Activated CD4-positive, CD25-positive, alpha-beta regulatory T cell treated with anti-CD3 and anti-CD28 coated beads, Interleukin-2, amount 50 U/mL, for 24 hours (primary cell): ENCODE results near the gene LHX3.

Source experiments
- ATAC-seq, 2 donors: fragments of 150-1000 bp; cut with Tn5 transposase; one replicate each; pipeline ENCODE4 v1.10.0; 2021; ENCODE audit warnings: mild to moderate bottlenecking in 1 of 2, moderate library complexity in 1 of 2

Gene LHX3

GRCh38 chr9:136174779-136175615, 29.9 kb downstream of the LHX3 start:
- no peak for ATAC-seq

DNA sequence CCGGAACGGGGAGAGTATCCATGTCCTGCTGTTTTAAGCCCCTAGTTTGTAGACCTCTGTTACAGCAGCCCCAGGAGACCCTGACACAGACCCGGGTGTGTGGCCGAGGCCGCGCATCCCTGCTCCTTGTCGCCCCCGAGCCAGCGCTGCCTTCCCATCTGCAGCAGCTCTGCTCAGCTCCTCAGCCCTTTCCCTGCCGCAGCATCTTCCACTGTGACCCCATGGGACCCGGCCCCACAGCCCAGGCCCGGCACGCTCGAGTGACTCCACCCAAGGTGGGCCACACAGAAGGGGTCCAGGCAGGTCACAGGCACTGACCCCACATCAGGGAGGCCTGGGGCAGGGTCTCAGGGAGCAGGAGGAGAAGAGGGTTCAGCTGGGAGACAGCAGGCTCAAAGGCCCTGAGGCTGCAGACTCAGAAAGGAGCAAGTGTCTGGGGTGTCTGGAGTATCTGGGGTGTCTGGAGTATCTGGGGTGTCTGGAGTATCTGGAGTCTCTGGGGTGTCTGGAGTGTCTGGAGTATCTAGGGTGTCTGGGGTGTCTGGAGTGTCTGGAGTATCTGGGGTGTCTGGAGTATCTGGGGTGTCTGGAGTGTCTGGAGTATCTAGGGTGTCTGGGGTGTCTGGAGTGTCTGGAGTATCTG, 31.2 kb downstream of the LHX3 start:
- ATAC-seq = no peak

DNA sequence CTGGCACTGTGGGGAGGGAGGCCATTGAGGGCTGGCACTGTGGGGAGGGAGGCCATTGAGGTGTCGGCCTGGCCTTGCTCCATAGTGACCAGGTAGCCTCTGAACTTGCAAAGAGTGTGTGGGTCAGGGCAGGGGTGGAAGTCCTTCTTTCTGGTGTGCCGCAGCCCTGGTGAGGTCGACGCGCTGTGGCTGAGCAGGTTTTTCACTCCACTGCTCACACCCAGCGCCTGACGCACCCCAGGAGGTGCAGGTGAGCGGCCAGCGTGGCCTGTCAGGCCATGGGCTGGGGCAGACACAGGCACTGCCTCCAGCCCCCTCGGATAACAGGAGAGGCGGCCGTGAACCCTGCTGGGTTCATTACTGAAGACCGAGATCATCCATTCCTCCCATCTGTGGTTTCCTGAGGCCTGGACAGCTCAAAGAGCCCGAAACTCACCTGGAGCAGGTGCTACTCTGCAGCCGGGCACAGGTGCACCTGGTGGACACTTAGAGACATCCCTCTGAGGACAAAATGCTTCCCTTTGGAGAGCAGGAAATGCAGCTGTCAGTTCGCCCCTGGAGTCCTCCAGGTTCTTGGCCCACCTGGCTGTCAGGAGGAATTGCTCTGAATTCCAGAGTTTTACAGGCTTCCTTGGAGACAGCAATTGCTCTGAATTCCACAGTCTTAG, 32.4 kb downstream of the LHX3 start:
- no peak for ATAC-seq

GRCh38 chr9:136171801-136172411, 33.0 kb downstream of the LHX3 start:
- no peak for ATAC-seq

DNA sequence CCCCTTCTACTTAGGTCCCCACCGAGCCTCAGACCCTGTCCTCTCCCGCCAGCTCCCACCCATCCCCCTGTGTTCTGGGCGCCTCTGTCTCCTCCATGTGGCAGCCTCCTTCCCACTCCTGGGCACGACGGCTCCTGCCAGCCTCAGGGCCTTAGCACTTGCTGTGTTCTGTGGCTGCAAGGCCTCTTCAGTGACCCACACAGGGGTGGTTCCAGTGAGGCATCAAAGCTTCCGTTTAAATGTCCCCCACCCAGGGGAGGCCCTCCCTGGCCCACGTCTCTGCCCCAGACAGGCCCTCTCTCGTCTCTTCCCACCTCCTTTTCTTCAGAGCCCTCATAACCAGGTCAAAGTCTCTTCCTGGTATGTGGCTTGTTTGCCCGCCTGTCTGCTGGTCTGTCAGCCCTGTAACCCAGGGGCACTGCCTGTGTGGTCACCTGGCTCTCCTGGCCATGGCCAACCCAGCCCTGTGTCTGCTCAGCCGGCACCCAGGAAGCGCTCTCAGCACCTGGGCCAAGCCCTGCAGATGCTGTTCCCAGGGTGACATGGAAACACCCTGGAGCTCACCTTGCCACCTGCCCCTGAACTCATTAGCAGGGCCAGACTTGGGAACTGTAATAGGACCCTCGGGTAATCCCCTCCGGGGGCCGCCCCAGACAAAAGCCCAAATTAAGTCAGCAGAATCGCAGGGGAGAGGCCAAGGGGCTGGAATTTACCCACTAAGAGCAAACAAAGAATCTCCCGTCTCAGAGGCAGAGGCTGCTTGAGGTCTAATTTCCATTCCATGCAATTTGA, 33.7 kb downstream of the LHX3 start:
- no peak for ATAC-seq

- ATAC-seq = peak; percentile 46 to 48
These were observed 34.7 kb downstream of the LHX3 start for GRCh38 chr9:136170006-136170901.

DNA sequence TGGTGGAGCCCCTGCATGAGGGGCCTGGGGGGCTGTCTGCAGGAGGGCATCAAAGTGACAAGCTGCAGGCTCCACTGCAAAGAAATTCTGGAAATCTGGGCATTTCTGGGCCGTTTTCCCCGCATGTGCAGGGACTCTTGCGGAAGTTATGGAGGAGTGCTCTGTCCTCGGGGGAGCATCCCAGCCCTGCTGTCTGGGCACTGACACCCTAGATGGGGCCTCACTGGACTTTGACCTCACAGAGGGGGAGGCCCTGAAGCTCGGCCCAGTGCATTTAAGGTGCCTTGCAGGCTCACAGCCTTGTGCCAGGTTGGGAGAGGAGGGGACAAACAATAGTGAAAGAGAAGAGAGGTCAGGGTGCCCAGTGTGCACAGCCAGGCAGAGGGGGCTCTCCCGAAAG, 35.4 kb downstream of the LHX3 start:
- no peak for ATAC-seq

DNA sequence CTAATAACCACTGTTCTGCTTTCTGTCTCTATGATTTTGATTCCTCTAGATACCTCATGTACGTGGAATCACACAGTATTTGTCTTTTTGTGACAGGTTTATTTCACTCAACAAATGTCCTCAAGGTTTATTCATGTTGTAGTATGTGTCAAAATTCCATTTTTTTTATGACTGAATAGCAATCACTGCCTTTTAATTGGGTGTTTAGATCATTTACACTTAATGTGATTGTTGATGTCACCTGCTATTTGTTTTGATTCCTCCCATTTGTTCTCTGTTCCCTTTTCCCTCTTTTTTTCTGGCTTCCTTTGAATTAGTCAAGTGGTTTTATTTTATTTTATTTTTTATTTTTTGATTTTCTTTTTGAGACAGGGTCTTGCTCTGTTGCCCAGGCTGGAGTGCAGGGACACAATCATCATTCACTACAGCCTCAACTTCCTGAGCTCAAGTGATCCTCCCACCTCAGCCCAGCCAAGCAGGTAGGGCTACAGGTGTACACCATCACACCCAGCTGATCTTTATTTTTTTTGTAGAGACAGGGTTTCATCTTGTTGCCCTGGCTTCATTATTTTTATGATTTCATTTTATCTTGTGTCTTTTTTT, 41.6 kb downstream of the LHX3 start:
- ATAC-seq = no peak

DNA sequence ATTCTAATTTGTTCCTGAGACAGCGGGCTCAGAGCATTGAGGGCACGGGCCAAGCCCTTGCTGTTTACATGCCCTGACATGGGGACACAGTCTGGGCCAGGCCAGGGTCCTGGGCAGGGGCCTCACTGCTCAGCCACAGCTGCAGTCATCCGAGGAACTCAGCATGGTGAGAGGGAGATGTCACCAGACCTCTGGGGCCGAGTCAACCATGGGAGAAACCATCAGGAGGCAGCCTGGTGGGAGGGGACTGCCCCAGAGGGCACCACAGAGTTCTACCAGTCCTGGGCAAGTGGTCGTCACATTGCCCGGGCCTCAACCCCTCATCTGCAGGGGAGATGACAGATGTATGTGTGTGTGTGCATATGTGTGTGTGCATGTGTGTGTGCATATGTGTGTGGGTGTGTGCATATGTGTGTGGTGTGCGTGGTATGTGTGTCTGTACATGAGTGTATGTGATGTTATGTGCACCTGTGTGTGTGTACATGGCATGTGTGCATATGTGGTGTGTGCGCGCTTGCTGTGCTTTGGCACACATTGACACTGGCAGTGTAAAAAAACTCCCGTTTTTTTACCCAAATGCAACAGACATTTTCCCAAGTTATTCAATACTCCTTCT, 43.8 kb downstream of the LHX3 start:
- ATAC-seq = no peak

- ATAC-seq = no peak
These were observed 44.5 kb downstream of the LHX3 start for GRCh38 chr9:136160381-136160841.

DNA sequence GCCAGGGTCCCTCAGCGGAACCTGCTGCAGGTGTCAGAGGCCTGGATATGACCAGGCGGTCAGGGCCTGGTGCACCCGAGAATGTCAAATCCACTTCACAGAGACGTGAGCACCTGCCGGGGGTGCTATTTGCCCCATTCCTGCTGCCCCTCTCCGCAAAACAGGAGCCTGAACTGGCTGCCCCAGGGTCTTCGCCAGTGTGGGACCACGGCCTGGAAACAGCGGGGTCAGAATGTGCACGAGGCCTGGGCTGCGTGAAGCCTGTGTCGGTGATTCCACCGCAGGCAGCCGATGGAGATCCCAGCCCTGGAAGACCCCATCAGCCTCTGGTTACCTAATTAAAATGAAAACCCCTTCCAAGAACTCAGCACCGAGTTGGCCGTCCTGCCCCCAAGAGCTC, 45.1 kb downstream of the LHX3 start:
- ATAC-seq = no peak

GRCh38 chr9:136157477-136158265, 47.3 kb downstream of the LHX3 start:
- no peak for ATAC-seq

DNA sequence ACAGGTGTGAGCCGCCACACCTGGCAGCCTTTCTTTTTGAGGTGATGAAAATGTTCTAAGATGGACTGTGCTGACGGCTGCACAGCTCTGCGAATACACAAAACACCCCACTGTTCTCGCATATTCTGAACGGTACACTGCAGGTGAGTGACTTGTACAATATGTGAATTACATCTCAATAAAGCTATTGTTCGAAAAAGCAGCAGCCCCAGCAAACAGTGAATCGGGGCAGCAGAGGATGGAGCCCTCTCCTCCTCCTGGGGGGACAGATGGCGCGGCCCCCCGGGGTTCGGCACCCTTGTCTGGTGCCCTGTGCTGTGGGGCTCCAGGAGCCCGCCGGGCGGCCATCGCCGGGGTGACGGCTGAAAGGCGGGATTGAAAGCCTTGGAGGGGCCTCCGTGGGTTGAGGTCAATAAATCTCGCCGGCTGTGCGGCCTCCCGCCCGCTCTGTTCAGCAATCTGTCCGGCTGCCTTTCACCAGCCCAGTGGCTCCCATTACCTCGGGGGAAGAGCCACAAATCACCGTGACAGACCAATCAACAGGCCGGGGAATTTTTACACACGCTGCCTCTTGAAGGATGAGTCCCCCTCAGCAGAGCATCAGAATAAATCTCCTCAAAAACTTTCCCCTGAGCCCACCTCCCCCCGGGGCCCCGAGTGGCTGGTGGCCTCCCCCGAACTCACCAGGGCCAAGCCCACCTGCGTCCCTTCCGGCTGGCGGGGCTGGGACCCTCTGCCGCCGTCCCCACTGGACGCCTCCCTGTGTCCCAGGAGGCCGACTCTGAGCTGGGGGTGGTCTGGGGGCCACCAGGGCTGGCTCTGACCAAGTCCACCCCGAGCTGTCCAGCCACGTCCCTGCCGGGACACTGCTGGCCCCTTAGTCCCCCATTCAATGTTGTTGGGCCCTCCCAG, 48.5 kb downstream of the LHX3 start:
- no peak for ATAC-seq

DNA sequence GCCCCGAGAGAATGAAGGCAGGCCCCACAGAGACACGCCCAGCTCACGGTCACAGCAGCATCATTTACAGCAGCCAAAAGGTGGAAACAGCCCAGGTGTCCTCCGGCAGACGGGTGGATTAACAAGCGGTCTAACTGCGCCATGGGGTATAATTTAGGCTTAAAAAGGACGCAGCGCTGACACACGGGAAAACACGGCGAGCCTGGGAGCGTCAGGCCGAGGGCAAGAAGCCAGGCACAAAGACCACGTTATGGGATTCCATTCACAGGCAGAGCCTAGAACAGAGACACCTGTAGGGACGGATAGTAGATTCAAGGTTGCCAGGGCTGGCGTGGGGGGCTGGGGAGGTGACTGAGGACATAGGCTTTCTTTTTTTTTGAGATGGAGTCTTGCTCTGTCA, 49.4 kb downstream of the LHX3 start:
- ATAC-seq = no peak

DNA sequence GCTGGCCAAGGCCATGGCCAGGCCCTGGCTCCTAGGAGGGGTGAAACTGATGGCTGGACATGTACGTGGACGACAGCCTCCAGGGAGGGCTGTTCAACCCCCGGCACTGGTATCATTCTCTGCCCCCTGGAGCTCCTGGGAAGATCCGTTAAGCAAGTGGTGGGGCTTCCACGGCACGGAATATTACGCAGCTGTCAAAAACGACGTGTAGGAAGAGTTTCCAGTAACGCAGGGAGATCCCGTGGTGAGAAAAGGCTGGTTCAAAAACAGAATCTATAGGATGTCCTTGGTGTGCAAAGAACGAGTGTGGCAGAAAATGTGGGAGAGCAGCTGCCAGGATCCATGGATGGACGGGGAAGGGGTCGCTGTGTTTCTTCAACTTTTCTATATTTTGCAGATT, 50.0 kb downstream of the LHX3 start:
- no peak for ATAC-seq

DNA sequence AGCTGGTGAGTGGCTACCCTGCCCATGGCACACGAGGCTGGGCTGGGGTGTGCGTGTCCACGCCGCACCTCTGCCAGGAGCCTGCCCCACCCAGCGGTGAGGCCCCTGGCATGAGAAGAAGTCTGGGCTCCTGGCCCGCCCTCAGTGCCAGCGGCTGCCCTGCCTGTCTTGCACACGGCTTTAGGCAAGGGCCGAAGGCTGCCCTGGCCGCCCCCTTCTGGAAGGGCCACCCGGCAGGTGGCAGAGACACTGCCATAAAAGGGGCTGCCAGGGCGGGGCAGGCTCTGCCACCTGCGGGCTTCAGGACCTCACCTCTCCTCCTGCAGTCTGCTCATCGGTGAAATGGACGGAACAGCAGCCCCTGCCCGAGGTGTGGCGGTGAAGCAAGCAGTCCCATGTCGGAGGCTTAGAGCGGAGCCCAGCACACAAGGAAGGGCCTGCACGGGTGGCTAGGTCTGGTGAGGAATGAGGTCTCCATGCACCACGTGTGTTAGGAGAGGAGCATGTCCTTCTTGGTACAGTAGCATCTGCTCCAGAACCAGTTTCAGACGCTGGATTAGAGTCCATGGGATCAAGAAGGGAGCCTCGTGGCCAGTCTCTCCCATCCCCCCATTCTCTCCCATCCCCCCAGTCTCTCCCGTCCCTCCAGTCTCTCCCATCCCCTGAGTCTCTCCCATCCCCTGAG, 51.4 kb downstream of the LHX3 start:
- ATAC-seq = no peak

- ATAC-seq = no peak
These were observed 52.0 kb downstream of the LHX3 start for GRCh38 chr9:136152931-136153330.

DNA sequence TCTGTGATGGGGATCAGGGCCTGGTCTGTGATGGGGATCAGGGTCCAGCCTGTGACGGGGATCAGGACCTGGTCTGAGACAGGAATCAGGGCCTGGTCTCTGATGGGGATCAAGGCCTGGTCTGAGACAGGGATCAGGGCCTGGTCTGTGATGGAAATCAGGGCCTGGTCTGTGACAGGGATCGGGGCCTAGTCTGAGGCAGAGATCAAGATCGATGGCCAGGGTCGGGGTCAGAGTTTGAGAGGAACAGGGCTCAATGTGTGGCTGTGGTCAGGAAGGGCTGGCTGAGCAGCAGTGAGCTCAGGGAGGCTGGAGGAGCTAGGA, 52.4 kb downstream of the LHX3 start:
- no peak for ATAC-seq
